HG03175 (cell line): ENCODE results near the gene OR5M3.

Experiments used
- ATAC-seq: cut with Tn5 transposase; IDR thresholded peaks from one replicate; pipeline ENCODE4 v1.9.1; 2021; ENCODE audit warnings: mild to moderate bottlenecking, moderate library complexity; ENCODE audit not compliant: unreplicated experiment

OR5M3 gene

DNA sequence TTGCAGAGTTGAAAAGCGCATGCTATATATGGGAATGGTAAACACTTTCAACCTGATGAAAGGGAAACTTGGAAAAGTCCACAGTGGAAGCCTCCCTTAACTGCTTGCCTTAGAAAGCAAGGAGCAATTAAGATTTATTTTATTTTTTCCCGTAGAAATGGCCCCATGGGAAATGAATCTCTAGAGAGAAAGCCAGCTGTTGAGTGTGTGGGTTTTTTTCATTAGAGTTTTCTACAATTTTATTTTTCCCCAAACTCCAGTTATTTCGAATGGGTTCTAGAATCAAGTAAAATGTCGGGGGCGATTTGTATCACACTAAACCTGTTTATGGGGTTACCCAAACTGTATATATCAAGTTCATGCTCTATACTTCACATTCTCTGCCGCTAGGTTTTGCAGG, at the start of gene OR5M3:
TSS of gene OR5M3 (minus strand) at position 101 of the 400 bp plus-strand sequence. CDS start 2,855 bp downstream, outside the sequence.
- no peak for ATAC-seq

DNA sequence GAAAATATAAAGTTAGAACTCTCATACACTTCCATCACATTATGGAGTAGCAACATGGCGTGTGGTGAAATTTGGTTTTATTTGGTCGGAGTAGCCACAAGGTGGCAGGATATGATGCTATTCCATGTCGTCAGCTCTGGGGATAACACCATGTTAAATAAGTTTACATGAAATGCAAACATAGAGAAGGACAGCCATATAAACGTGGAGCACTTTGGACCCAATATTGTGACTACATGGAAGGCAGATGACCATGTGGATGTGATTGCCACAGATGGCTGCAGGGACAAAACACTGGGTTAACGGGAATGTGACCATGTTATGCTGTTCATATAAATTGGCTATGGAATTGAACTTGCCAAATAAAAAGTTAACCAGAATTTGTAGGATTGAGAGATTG, 48.9 kb upstream of the OR5M3 start:
- no peak for ATAC-seq

DNA sequence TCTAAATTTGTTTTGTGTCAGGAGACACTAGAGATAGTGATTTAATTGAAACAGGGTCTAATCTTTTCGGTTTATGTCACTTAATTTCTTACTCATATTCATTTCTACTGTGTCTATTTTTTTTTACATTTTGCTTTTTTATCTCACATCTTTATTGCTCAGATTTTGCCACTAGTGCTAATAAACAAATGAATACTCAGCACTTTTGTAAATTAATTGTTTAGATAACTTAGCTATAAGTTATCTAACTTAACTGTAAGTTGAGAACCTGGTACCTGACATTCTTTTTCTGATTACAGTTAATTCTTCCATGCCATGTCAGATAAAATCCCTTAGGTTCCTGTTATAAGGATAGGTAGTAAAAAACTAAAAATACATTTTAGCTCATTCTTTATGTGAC, 40.1 kb upstream of the OR5M3 start:
- ATAC-seq, result no peak

DNA sequence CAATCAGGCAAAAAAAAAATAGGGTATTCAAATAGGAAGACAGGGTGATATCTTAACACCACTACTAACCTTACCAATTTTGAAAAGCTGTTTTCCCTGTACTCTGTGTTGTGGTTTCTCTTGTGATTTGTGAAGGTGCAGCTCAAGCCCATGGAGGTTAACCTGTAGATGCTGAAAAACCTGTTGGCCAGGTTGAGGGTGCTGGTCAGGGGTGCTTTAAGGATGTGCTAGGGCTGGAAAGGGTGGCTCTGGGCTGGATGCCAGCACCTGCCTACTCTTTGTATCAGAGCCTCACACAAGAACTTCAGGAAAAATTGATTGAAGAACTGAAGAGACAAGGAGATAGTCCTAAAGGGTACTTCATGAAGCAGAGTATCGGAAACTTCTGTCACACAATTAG, 36.3 kb upstream of the OR5M3 start:
- no peak for ATAC-seq

DNA sequence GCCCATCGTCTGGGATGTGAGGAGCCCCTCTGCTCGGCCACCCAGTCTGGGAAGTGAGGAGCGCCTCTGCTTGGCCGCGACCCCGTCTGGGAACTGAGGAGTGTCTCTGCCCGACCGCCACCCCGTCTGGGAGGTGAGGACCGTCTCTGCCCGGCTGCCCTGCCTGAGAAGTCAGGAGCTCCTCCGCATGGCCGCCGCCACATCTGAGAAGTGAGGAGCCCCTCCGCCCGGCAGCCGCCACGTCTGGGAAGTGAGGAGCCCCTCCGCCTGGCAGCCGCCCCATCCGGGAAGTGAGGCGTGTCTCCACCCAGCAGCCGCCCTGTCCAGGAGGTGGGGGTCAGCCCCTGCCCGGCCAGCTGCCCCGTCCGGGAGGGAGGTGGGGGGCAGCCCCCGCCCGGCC, 23.9 kb upstream of the OR5M3 start:
- ATAC-seq, result no peak

DNA sequence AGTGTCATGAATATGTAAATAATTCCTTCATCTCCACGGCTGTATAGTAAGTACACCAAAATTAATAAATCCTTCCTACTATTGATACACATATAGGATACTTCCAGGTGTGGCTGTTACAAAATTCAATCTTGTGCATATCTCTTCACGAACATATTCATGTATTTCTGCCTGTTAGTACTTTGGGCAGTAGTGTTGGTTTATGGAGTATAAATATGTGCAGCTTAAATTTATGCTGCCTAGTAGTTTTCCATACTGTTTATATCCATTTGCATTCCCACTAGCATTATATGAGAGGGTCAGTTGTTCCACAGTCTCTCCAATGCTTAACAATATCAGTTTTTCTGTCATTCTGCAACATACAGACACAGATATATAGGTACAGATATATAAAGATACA, 22.0 kb upstream of the OR5M3 start:
- ATAC-seq, result no peak

DNA sequence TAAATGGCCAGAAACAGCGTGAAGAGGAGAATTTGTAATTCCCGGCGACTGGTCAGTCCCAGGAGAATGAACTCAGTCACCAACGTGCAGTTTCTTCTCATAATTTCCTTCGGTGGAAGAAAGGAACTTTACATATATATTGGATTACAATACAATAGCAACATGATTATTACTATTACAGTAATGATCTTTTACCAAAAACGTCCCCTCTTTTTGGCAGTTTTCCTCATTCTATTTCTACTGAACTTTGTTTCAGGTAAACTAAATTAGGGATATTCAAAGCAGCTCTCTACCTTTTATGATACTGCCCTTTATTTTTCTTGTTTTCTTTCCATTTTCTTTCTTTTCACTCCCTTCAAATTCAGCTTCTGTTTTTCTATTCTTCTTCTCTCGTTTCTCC, 18.1 kb upstream of the OR5M3 start, which contains the start of gene OR5M8:
TSS of gene OR5M8 (minus strand) at position 101 of the 400 bp plus-strand sequence. CDS start at position 101, 0 bp downstream.
- no peak for ATAC-seq

DNA sequence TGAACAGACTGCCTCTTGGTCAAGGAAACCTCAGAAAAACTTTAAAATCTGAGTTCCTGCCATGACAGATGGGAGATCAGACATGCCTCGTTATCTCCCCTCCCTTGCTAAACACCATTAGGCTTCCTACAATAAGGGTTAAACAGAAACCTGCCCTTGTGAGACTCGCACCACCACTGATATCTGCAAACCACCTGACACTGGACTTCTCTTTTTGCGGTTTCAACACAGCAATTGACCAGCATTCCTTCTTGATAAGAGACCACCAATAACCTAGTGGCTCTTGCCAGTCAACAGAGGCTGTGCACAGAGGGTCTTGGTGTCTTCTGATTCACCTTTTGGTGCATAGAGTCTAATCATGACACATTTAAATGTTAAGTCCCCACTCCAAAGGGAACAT, 13.6 kb upstream of the OR5M3 start:
- no peak for ATAC-seq

DNA sequence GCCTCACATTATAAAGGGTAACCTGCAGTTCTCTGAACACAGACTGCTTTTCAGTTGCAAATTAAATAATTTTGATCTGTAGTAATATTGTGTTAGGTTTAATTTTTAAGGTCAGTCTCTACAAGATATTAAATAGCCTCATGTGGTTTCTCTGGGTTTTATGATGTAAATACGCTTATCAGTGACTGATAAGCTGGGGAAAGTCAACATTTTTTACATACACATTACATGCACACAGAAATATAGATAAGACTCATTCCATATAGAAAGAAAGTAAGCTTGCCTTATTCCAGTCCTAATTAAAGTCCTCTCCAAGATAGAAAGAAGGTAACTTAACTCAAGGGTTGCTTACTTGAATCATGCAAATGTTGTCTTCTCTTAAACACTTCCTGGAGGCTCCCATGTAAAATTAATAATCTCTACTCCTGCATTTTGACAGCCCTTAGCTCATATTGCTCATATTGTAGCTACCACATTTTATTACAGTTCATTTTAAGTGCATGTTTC, 1.6 kb upstream of the OR5M3 start:
- no peak for ATAC-seq

DNA sequence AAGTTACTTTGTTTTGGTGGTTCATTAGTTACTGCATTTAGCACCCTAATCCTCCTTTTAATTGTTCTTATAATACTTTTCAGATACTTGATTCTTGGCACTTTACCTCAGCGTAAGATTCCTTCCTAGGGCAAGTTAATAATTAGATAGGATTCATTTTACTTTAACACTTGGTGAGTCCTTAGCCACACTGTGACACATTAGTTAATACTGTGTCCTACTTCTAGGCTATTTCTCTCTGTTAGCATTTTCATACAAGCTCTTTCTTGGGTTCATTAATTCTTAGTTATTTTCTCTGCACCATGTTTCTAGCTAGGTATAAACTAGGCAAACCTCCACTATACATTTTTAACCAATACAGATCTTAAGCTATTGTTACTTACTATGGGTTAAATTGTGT, 16.1 kb downstream of the OR5M3 start:
- ATAC-seq, result no peak

DNA sequence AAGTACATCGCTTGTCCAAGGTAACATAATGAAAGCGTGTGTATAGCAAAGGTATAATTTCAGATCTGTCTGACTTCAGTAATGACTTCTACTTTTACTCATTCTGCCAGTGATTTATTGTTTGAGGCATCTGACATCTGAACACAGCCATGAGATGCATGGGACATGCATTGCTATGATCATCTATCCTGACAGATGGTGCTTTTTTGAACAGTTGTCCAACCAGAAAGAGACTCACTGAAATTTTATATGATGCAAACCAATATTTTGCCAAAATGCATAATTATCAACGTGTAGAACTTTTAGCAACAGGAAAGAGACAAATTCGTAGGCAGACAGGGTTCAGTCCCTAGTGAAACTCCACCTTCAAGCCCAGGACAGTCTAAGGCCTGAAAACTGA, 19.6 kb downstream of the OR5M3 start:
- ATAC-seq, result no peak
